Smooth muscle cell (in vitro differentiated cells): ENCODE measurements around the gene ZNF23. TPM values are rescaled to one million over a fixed set of nuclear protein-coding genes. Genes with fewer than 3 reads are reported as not detected.
A peak's percentile ranks its signal among the peaks of the same experiment; 100 is the strongest.

Experiments used
- DNase-seq: peaks from one replicate; lab custom pipeline; 2025; ENCODE audit not compliant: unreplicated experiment; lab: John Stamatoyannopoulos, UW
- H2AFZ ChIP-seq: fragments of 200-600 bp; sonication (generic); 2 replicates; pipeline ENCODE4 v1.6.0; 2016; ENCODE audit warnings: antibody characterized with exemption, low read depth, mild to moderate bottlenecking
- H3F3A ChIP-seq: fragments of 200-600 bp; sonication (generic); 2 replicates; pipeline ENCODE4 v1.6.0; 2017; ENCODE audit warnings: antibody characterized with exemption, low read depth
- H3K27ac ChIP-seq: fragments of 200-600 bp; sonication (generic); 2 replicates; pipeline ENCODE4 v1.5.1; 2016; ENCODE audit warnings: low read depth, mild to moderate bottlenecking
- H3K27me3 ChIP-seq: fragments of 200-600 bp; sonication (generic); 2 replicates; pipeline ENCODE4 v1.6.1; 2016; ENCODE audit warnings: low read depth, mild to moderate bottlenecking
- H3K36me3 ChIP-seq: fragments of 200-600 bp; sonication (generic); 2 replicates; pipeline ENCODE4 v1.5.1; 2016; ENCODE audit warnings: low read depth
- H3K4me1 ChIP-seq: fragments of 200-600 bp; sonication (generic); 2 replicates; pipeline ENCODE4 v1.5.1; 2016; ENCODE audit warnings: low read depth
- H3K4me2 ChIP-seq: fragments of 200-600 bp; sonication (generic); 2 replicates; pipeline ENCODE4 v1.6.0; 2016; ENCODE audit warnings: mild to moderate bottlenecking
- H3K4me3 ChIP-seq: fragments of 200-600 bp; sonication (generic); 2 replicates; pipeline ENCODE4 v1.5.1; 2016; ENCODE audit warnings: mild to moderate bottlenecking
- H3K79me2 ChIP-seq: fragments of 200-600 bp; sonication (generic); 2 replicates; pipeline ENCODE4 v1.6.0; 2016; ENCODE audit warnings: low read depth, mild to moderate bottlenecking
- H3K9ac ChIP-seq: fragments of 200-600 bp; sonication (generic); 2 replicates; pipeline ENCODE4 v1.6.0; 2016; ENCODE audit warnings: low read depth
- H3K9me3 ChIP-seq: fragments of 200-600 bp; sonication (generic); replicated peaks from 2 replicates; pipeline ENCODE4 v1.5.1; 2016; ENCODE audit warnings: low read depth
- H4K20me1 ChIP-seq: fragments of 200-600 bp; sonication (generic); 2 replicates; pipeline ENCODE4 v1.6.0; 2016; ENCODE audit warnings: low read depth
- CTCF ChIP-seq: fragments of 200-600 bp; sonication (generic); IDR thresholded peaks from 2 replicates; pipeline ENCODE4 v1.5.1; 2017; ENCODE audit warnings: borderline replicate concordance, mild to moderate bottlenecking, antibody characterized with exemption; ENCODE audit not compliant: insufficient read depth, poor library complexity, severe bottlenecking
- WGBS: methylation state at CpG from one replicate; pipeline ENCODE4 v1.1.7; 2016; ENCODE audit warnings: low lambda C conversion rate; 5-methylcytosine and 5-hydroxymethylcytosine counted together
- polyA plus RNA-seq: library from polyadenylated mRNA; unstranded; fragments of >200 nt; fragmentation: Nextera tagmentation; extraction: Ambion mirVana; gene quantifications from 2 replicates; pipeline ENCODE4 v1.2.1, GENCODE V29; 2016
- total RNA-seq: library from RNA; depleted of rRNA; stranded (reverse); fragments of >200 nt; gene quantifications from 2 replicates; pipeline ENCODE4 v1.2.3, GENCODE V29; 2014

The ZNF23 gene
- total and polyA plus RNA-seq, 2 experiments from 2014 or later, result 6.8 to 13.1 TPM

- H3K79me2 ChIP-seq, result no peaks in the 10 kb centered on the region
- no peaks in the 10 kb centered on the region for H3F3A ChIP-seq
- 72% methylated on average over 23 of the region's 25 CpGs for WGBS
- no peaks in the 10 kb centered on the region for H3K4me1 ChIP-seq
- H2AFZ ChIP-seq, result no peak overlapping the region
- H3K27ac ChIP-seq, result no peak overlapping the region
- DNase-seq, result no peak
- no peaks in the 10 kb centered on the region for H4K20me1 ChIP-seq
- no peak overlapping the region for H3K9ac ChIP-seq
- peak; percentile 19 for TF ChIP-seq CTCF
- H3K4me2 ChIP-seq, result no peak overlapping the region
- H3K4me3 ChIP-seq, result no peak overlapping the region
- no peaks in the 10 kb centered on the region for H3K27me3 ChIP-seq
- H3K36me3 ChIP-seq, result no peaks in the 10 kb centered on the region
- no peaks in the 10 kb centered on the region for H3K9me3 ChIP-seq
These were observed 21.2 kb downstream of the ZNF23 start for GRCh38 chr16:71440669-71441347.

- H3K27me3 ChIP-seq, result no peaks in the 10 kb centered on the region
- no peaks in the 10 kb centered on the region for H4K20me1 ChIP-seq
- 43% methylated on average over 3 of the region's 3 CpGs for WGBS
- no peak for TF ChIP-seq CTCF
- no peaks in the 10 kb centered on the region for H3K4me1 ChIP-seq
- H3K4me3 ChIP-seq, result no peak overlapping the region
- no peak overlapping the region for H3K27ac ChIP-seq
- H2AFZ ChIP-seq, result no peak overlapping the region
- H3K9ac ChIP-seq, result no peak overlapping the region
- DNase-seq, result no peak
- H3K79me2 ChIP-seq, result no peaks in the 10 kb centered on the region
- no peak overlapping the region for H3K4me2 ChIP-seq
- H3F3A ChIP-seq, result no peaks in the 10 kb centered on the region
- H3K9me3 ChIP-seq, result no peaks in the 10 kb centered on the region
- H3K36me3 ChIP-seq, result no peaks in the 10 kb centered on the region
These were observed 22.5 kb downstream of the ZNF23 start for GRCh38 chr16:71439523-71439922.

- 81% methylated on average over 7 of the region's 7 CpGs for WGBS
- no peak for TF ChIP-seq CTCF
- Histone ChIP-seq H3K36me3 (no peaks in the 10 kb centered on the region), H4K20me1 (no peaks in the 10 kb centered on the region), H3K4me2 (no peak overlapping the region), H3K9me3 (no peaks in the 10 kb centered on the region), H3K27ac (no peak overlapping the region), H3K4me3 (no peak overlapping the region), H3K9ac (no peak overlapping the region), H3K27me3 (no peaks in the 10 kb centered on the region), H2AFZ (no peak overlapping the region), H3K4me1 (no peaks in the 10 kb centered on the region), H3F3A (no peaks in the 10 kb centered on the region), H3K79me2 (no peaks in the 10 kb centered on the region)
- no peak for DNase-seq
These were observed 25.6 kb downstream of the ZNF23 start for GRCh38 chr16:71436473-71436872.

GRCh38 chr16:71432906-71433305, 29.1 kb downstream of the ZNF23 start:
- H3K9me3 ChIP-seq, result no peaks in the 10 kb centered on the region
- no peak overlapping the region for H2AFZ ChIP-seq
- 81% methylated on average over 6 of the region's 6 CpGs for WGBS
- no peaks in the 10 kb centered on the region for H3F3A ChIP-seq
- no peaks in the 10 kb centered on the region for H3K4me1 ChIP-seq
- no peak overlapping the region for H3K9ac ChIP-seq
- H3K4me2 ChIP-seq, result no peak overlapping the region
- no peak for TF ChIP-seq CTCF
- H3K27me3 ChIP-seq, result no peaks in the 10 kb centered on the region
- H3K79me2 ChIP-seq, result no peaks in the 10 kb centered on the region
- no peaks in the 10 kb centered on the region for H4K20me1 ChIP-seq
- no peaks in the 10 kb centered on the region for H3K36me3 ChIP-seq
- no peak for DNase-seq
- no peak overlapping the region for H3K27ac ChIP-seq
- no peak overlapping the region for H3K4me3 ChIP-seq
